Measurements from ENCODE around the gene PSMF1.

Gene PSMF1

DNA sequence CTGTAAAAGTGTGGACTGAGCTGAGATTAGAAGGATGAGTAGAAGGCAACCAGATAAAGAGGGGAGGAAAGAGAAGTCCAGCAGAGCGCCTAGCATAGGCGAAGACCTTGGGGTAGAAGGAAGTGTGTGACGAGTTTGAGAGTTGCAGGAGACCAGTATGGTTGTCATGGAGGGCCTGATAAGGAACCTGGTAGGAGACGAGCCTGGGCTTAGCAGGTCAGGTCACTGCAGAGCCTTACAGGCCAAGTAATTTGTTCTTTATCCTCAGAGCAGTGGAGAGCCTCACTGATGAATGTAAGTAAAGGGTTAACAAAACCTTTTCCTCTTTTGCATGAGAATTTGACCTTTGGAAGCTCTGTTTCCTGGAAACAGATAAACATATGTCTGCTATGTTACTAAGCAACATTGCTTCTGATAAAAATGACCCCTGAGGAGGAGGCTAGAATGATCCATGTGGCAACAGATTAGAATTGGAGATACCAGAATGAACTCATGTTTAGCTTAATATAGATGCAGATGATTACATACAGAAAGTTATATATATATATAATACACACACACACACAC is 69.3 kb downstream of the PSMF1 start:
- no peak for FAIRE-seq

GRCh38 chr20:1188347-1188746 is 69.9 kb downstream of the PSMF1 start:
- DNase-seq (ENCODE audit: insufficient read length, low spot score) (no peak), FAIRE-seq (no peak)

More for the DNA sequence above, 69.3 kb downstream of the PSMF1 start:
- DNase-seq (ENCODE audit: insufficient read length, low spot score) = no peak

DNA sequence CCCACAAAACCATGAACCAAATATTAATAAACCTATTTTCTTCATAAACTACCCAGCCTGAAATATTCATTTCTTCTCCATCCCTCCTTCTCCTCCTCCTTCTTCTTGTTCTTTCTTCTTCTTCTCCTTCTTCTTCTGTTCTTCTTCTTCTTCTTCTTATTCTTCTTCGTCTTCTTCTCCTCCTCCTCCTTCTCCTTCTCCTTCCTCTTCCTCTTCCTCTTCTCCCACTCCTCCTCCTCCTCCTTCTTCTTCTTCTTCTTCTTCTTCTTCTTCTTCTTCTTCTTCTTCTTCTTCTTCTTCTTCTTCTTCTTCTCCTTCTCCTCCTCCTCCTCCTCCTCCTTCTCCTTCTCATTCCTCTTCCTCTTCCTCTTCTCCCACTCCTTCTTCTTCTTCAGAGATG is 71.4 kb downstream of the PSMF1 start:
- no peak for DNase-seq (ENCODE audit: insufficient read length, low spot score)
- FAIRE-seq = no peak

GRCh38 chr20:1190847-1191246 is 72.4 kb downstream of the PSMF1 start:
- FAIRE-seq = no peak
- no peak for DNase-seq (ENCODE audit: insufficient read length, low spot score)

- no peak for FAIRE-seq
- no peak for DNase-seq (ENCODE audit: insufficient read length, low spot score)
Observed at GRCh38 chr20:1191299-1191698, 72.9 kb downstream of the PSMF1 start.

GRCh38 chr20:1195226-1195625 is 76.8 kb downstream of the PSMF1 start:
- no peak for FAIRE-seq
- no peak for DNase-seq (ENCODE audit: insufficient read length, low spot score)

- DNase-seq (ENCODE audit: insufficient read length, low spot score) (no peak), FAIRE-seq (no peak)
Observed at GRCh38 chr20:1196634-1197033, 78.2 kb downstream of the PSMF1 start.

DNA sequence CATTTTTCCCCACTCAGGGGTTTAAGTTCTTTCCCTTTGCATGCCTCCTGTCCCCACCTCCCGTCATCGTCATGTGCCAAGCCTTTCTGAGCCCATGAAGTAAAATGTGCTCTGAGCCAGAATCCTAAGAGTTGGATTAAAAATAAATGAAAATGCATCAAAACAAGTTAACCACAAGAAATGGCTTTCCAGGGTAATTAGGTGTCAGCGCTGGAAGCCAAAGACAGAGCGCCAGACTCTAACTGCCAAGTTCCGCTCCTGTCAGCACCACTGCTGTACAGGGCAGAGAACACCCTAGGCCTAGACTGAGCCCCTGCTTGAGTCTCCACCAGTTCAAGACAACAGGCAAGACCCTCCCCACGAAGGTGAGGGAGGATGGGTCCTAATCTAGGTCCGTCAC is 79.4 kb downstream of the PSMF1 start:
- FAIRE-seq = no peak
- no peak for DNase-seq (ENCODE audit: insufficient read length, low spot score)

- no peak for FAIRE-seq
- DNase-seq (ENCODE audit: insufficient read length, low spot score) = no peak
Observed at GRCh38 chr20:1198751-1199150, 80.3 kb downstream of the PSMF1 start.

DNA sequence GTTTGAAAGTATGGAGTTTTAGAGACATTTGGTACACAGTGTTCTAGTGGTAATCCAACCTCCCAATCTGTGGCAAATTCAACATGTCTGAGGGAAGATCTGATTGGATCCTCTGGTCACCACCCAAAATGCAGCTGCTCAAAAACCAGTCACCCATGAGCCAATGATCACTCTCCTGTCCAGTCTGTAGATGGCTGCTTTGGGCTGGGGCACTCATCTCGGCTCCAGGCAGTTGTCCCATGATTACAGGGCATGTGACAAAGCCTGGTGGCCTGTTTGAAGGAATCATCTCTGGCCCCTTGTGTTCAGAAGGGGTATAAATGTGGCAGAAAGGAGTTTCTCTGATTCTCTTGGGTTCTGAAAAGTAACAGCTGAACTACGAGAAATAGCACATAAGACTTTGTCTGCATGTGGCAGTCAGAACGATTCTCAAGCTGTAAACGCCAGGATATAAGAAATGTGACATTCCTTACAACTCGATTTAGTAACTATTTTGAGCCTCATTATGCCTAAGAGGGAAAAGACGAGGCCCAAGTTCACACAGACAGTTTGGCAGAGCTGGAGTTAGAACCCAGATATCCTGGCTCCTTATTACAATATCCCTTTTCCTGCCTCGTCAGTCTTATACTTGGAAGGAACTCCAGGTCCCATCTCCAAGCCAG is 80.9 kb downstream of the PSMF1 start:
- no peak for FAIRE-seq

DNA sequence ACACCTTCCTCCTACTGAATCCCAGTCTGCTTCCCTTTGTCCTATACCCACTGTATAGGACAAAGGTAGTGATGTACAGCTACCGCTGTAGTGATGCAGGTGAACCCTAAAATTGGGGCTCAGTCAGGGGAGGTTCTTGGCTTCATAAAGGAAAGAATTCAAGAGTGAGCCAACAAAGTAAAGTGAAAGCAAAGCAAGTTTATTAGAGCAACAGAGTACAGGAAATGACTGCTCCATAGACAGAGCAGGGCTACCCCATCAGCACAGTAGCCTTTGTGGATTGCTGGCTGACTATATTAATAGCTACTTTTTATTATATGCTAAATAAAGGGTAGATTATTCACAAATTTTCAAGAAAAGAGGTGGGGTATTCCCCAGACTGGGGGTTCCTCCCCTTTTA is 81.6 kb downstream of the PSMF1 start:
- FAIRE-seq = no peak

More for the DNA sequence above, 80.9 kb downstream of the PSMF1 start:
- DNase-seq (ENCODE audit: insufficient read length, low spot score) = no peak

GRCh38 chr20:1202762-1203504 is 84.5 kb downstream of the PSMF1 start, which contains the start of gene C20orf202:
Gene C20orf202 (plus strand): TSS chr20:1203454. CDS start chr20:1203586, 132 bp downstream.
- FAIRE-seq = no peak

More for the DNA sequence above, 81.6 kb downstream of the PSMF1 start:
- DNase-seq (ENCODE audit: insufficient read length, low spot score) = no peak

GRCh38 chr20:1203630-1204029 is 85.2 kb downstream of the PSMF1 start:
- FAIRE-seq = no peak
- DNase-seq (ENCODE audit: insufficient read length, low spot score) = no peak

More at GRCh38 chr20:1202762-1203504, 84.5 kb downstream of the PSMF1 start, which contains the start of gene C20orf202:
- no peak for DNase-seq (ENCODE audit: insufficient read length, low spot score)

- DNase-seq (ENCODE audit: insufficient read length, low spot score) (no peak), FAIRE-seq (no peak)
Observed at GRCh38 chr20:1204113-1204512, 85.7 kb downstream of the PSMF1 start.

DNA sequence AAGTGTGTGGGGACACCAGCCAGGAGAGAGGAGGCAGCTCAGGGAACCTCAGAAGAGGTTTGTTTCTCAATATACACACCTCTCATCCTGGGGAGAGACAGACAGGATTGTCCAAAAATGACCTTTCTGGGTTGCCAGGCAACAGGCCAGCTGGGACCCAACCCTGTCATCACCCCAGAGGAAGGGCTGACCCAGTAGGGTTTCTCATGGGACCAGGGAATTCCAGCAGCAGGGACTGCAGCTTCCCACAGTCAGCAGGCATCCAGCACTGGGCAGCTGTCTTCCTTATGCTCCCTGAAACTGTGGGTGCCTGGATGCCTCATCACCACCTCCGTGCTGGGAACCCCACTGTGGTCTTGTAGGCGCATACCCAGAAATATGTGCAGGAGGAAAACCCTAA is 86.2 kb downstream of the PSMF1 start:
- DNase-seq (ENCODE audit: insufficient read length, low spot score) = no peak
- FAIRE-seq = no peak

DNA sequence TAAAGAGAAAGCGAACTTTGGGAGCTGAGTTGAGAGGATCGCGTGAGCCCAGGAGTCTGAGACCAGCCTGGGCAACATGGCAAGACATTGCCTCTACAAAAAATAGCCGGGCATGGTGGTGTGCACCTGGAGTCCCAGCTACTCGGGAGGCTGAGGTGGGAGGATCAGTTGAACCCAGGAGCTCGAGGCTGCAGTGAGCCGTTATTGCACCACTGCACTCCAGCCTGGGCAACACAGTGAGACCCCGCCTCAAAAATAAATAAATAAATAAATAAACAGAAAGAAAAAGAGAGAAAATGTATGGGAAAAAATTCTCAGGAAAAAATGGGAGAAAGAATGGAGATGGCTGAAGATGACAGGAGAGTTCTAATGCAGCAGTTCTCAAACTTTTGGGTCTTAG is 87.4 kb downstream of the PSMF1 start:
- no peak for DNase-seq (ENCODE audit: insufficient read length, low spot score)
- no peak for FAIRE-seq

DNA sequence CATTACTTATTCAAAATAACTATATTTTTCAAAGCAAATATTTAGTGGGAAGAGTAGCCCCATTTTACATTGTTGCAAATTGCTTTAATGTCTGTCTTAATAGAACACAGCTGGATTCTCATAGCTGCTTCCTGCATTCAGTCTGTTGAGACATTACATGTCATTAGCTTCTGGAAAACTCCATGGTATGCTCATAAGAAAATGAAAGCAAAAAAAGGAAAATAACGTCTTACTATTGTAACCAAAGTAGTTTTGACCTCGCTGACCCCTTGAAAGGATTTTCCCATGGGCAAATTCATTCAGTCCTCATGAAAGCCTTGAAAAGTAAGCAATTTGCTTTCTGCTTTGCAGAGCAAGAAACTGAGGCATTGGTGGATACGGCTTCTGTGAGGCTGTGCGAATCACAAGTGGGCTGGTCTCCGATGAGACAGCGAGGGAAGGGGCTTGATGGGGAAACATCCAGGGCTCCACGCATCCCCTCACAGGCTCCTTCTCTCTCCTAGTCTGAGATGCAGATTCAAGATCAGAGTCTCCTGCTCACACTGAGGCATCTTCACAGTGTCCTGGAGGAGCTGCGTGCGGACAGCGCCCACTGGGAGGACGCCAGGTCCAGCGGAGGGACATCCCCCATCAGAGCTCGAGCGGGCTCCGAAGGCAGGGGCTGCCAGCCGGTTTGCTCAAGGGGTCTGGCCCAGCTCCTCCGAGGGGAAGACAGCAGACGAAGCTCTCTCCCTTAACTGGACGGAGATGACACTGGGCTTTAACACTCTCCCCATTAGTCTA is 88.2 kb downstream of the PSMF1 start:
- FAIRE-seq (no peak), DNase-seq (ENCODE audit: insufficient read length, low spot score) (no peak)

- FAIRE-seq (no peak), DNase-seq (ENCODE audit: insufficient read length, low spot score) (no peak)
Observed at GRCh38 chr20:1207293-1207878, 89.0 kb downstream of the PSMF1 start.

DNA sequence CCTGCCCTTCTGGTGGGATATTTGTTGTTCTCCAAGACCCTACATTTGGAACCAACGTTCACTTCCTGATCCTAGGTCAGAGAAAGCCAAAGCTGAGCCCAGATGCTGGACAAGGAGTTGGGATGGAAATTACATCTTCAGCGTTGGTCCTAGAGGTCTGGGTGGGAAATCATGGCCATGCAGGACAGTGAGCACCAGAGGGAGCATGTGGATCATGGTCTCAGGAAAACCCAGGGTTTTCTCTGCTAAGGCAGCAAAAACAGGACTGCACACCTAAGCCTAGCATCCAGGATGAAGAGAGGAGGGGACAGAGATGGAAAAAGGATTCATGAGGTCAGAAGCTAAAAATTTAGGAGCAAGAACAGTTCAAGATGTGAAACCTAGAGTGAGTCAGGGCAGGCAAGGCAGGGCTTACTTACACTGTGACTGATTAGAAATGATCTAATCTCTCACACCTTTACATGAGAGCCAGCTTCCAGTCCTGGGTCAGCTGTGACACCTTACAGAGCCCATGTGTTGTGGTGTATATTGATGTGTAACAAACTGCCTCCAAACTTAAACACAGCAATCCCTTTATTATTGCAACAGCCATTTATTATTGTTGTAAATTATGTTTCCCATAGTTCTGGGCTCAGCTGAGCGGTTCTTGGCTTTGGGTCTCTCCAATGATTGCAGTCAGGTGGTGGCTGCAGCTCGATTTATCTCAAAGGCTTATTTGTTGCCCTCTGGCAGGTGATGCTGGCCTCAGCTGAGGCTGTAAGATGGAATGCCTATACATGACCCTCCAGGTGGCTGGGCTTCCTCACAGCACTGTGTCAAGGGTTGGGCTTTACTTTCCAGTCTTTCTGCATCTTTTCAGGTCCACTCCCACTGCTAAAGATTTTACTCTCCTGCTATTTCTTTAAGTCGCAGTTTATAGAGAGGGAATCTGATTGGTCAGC is 91.3 kb downstream of the PSMF1 start:
- DNase-seq (ENCODE audit: insufficient read length, low spot score) (no peak), FAIRE-seq (no peak)

DNA sequence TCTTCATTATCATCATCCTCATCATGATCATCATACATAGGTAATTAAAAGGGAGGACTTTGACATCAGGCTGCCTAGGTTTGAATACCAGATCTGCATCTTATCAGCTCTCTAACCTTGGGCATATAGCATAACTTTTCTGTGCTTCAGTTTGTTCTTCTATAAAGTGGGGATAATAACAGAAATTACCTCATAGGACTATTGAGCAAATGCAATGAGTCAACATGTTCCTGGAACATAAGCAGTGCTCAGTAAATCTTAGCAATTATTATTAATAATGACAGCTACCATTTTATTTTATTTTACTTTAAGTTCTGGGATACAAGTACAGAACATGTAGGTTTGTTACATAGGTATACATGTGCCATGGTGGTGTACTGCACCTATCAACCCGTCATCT is 92.1 kb downstream of the PSMF1 start:
- no peak for DNase-seq (ENCODE audit: insufficient read length, low spot score)
- FAIRE-seq = no peak
